ENCODE data around the gene TMEM167A.

DNA sequence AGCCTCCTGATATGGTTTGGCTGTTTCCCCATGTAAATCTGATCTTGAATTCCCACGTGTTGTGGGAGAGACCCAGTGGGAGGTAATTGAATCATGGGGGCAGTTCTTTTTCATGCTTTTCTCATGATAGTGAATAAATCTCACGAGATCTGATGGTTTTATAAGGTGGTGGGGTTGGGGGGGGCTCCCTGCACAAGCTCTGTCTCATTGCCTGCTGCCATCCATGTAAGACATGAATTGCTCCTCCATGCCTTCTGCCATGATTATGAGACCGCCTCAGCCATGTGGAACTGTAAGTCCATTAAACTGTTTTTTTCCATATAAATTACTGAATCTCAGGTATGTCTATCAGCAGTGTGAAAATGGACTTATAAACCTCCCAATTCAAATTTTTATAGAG is 13.0 kb upstream of the TMEM167A start:
- TF ChIP-seq CTCF (IDR thresholded peaks at IDR 0.05; ENCODE audit: insufficient read depth, low read depth, low read length), result no peak
- no peak for TF ChIP-seq EZH2 (IDR thresholded peaks at IDR 0.05; ENCODE audit: insufficient read depth, low read length)

Measured in astrocyte (in vitro differentiated cells and primary cell).